HCT116 (cell line): Measurements from ENCODE around the gene C11orf68.

Source experiments
- CEBPB ChIP-seq: IDR thresholded peaks from 2 replicates; pipeline ENCODE4 v1.6.1; 2012; ENCODE audit warnings: low read depth
- CTCF ChIP-seq, 3 experiments: fragments of 200-600 bp in 1 of 3; sonication (generic) in 1 of 3; IDR thresholded peaks in 2 of 3; conservative IDR thresholded peaks in 1 of 3; 2 replicates each; pipeline ENCODE4 v1.5.1; 2012 to 2017; ENCODE audit warnings: low read depth in 2 of 3, low read length in 2 of 3, antibody characterized with exemption in 1 of 3, borderline replicate concordance in 1 of 3, control low read depth in 1 of 3, mild to moderate bottlenecking in 1 of 3, mixed read lengths in 1 of 3, mixed run types in 1 of 3, moderate library complexity in 1 of 3; ENCODE audit not compliant: insufficient read depth in 1 of 3
- EZH2phosphoT487 ChIP-seq: fragments of 200-600 bp; IDR thresholded peaks from 2 replicates; pipeline ENCODE4 v1.6.1; 2018; ENCODE audit warnings: antibody characterized with exemption, borderline replicate concordance
- POLR2A ChIP-seq: IDR thresholded peaks from 2 replicates; pipeline ENCODE4 v1.7.0; 2011; ENCODE audit warnings: borderline replicate concordance; ENCODE audit not compliant: insufficient read depth, insufficient read length; ENCODE audit errors: extremely low read depth
- RAD21 ChIP-seq: IDR thresholded peaks from 2 replicates; pipeline ENCODE4 v1.6.1; 2012; ENCODE audit warnings: low read depth, mild to moderate bottlenecking
- SIN3A ChIP-seq: IDR thresholded peaks from 2 replicates; pipeline ENCODE4 v1.6.1; 2012; ENCODE audit warnings: low read depth
- SP1 ChIP-seq: IDR thresholded peaks from 2 replicates; pipeline ENCODE4 v1.6.1; 2012; ENCODE audit warnings: low read depth
- SRF ChIP-seq: IDR thresholded peaks from 2 replicates; pipeline ENCODE4 v1.6.1; 2012; ENCODE audit warnings: low read depth
- YY1 ChIP-seq: IDR thresholded peaks from 2 replicates; pipeline ENCODE4 v1.6.1; 2011; ENCODE audit warnings: low read length, low read depth, moderate library complexity, mild to moderate bottlenecking; ENCODE audit not compliant: insufficient replicate concordance; ENCODE audit errors: extremely low read depth
- ZFX ChIP-seq: fragments of 450-650 bp; IDR thresholded peaks from 2 replicates; pipeline ENCODE4 v1.6.1; 2017
- TF ChIP-seq, protein P1 (sequence below): IDR thresholded peaks from 2 replicates; pipeline ENCODE4 v1.6.1; 2012

DNA sequence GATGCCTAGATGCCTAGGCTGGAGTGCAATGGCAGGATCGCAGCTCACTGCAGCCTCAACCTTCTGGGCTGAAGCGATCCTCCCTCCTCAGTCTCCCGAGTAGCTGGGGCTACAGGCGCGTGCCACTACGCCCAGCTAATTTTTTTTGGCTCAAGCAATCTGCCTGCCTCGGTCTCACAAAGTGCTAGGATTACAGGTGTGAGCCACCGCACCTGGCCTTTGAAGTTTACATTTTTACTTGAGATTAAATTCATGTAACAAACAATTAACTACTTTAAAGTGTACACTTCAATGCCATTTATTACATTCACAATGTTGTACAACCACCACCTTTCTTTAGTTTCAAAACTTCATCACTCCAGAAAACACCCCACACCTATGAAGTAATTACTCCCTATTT, 15.1 kb downstream of the C11orf68 start:
- TF ChIP-seq SRF, result no peak
- no peak for TF ChIP-seq SP1
- no peak for TF ChIP-seq CTCF (IDR thresholded peaks at IDR 0.05 in 2 of 3, conservative IDR thresholded peaks at IDR 0.05 in 1 of 3; ENCODE audit: borderline replicate concordance in 1 of 3, insufficient read depth in 1 of 3, low read depth in 2 of 3, low read length in 2 of 3)
- TF ChIP-seq ZFX, result no peak
- no peak for TF ChIP-seq CEBPB
- TF ChIP-seq YY1, result no peak
- TF ChIP-seq POLR2A, result no peak
- no peak for TF ChIP-seq EZH2phosphoT487
- TF ChIP-seq, protein P1, sequence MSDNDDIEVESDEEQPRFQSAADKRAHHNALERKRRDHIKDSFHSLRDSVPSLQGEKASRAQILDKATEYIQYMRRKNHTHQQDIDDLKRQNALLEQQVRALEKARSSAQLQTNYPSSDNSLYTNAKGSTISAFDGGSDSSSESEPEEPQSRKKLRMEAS, result no peak
- no peak for TF ChIP-seq SIN3A
- no peak for TF ChIP-seq RAD21
